ENCODE measurements around the gene KAT6B.
"Not testable (repeated sequence)": the region's sequence is repeated elsewhere in the genome, so short reads cannot be mapped to it uniquely, and the experiment has no call there.

The KAT6B gene

DNA sequence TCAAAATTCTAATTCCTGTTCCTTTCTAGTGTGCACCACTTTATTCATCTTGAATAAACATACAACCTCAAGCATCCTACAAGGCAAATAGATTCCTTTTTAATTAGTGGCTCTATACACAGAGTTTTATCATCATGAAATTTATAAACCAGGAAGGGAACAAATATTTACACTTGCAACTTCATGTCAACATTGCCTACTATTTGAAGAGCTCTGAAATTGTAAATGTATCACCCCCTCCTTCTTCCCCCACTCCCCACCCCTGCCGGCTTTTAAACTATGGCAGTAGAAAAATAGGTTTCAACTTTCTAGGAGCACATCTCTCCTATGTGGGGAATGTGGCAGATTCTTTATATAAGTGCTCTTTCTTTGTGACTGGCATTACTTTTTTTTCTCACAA, 49.6 kb downstream of the KAT6B start:
- no peak overlapping the region for H3K4me3 ChIP-seq (ENCODE audit: low read depth, low read length)
- DNase-seq (ENCODE audit: low read depth): no peak

DNA sequence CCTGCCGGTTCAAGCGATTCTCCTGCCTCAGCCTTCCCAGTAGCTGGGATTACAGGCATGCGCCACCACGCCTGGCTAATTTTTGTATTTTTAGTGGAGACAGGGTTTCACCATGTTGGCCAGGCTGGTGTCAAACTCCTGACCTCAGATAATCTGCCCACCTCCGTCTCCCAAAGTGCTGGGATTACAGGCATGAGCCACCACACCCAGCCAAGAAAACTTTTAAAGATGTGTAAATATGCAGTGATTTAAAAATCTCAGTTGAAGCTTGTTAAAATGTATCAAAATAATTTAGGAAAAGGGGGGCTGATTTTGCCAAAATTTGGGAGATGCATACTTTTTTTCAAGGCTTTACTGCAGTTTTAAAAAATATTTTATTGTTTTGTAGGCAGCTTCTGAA, 50.7 kb downstream of the KAT6B start:
- H3K4me3 ChIP-seq (ENCODE audit: low read depth, low read length); DNase-seq (ENCODE audit: low read depth): not testable (repeated sequence)

More for the DNA sequence above, 49.6 kb downstream of the KAT6B start:
- TF ChIP-seq, protein P1, sequence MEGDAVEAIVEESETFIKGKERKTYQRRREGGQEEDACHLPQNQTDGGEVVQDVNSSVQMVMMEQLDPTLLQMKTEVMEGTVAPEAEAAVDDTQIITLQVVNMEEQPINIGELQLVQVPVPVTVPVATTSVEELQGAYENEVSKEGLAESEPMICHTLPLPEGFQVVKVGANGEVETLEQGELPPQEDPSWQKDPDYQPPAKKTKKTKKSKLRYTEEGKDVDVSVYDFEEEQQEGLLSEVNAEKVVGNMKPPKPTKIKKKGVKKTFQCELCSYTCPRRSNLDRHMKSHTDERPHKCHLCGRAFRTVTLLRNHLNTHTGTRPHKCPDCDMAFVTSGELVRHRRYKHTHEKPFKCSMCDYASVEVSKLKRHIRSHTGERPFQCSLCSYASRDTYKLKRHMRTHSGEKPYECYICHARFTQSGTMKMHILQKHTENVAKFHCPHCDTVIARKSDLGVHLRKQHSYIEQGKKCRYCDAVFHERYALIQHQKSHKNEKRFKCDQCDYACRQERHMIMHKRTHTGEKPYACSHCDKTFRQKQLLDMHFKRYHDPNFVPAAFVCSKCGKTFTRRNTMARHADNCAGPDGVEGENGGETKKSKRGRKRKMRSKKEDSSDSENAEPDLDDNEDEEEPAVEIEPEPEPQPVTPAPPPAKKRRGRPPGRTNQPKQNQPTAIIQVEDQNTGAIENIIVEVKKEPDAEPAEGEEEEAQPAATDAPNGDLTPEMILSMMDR (IDR thresholded peaks at IDR 0.05; ENCODE audit: low read depth, low read length, missing control alignments): no peak

DNA sequence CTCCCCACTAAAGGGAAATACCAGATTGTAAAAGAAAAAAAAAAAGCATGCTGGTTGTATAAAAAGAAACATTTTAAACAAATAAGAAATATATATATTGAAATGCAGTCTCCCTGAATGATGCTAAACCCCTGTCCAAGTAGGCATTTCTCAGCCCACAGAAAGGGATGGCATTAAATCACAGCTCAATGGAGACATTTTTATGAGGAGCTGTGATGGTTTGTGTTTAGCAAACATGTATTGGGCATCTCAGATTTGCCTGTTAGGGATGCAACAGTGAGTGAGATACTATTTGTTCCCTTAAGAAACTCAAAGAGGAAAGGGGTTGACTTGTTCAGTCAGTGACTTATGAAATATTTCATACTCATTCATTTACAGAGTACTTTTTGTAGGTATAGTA, 51.5 kb downstream of the KAT6B start:
- TF ChIP-seq, protein P1 (IDR thresholded peaks at IDR 0.05; ENCODE audit: low read depth, low read length, missing control alignments): no peak
- no peak overlapping the region for H3K4me3 ChIP-seq (ENCODE audit: low read depth, low read length)
- DNase-seq (ENCODE audit: low read depth): no peak

DNA sequence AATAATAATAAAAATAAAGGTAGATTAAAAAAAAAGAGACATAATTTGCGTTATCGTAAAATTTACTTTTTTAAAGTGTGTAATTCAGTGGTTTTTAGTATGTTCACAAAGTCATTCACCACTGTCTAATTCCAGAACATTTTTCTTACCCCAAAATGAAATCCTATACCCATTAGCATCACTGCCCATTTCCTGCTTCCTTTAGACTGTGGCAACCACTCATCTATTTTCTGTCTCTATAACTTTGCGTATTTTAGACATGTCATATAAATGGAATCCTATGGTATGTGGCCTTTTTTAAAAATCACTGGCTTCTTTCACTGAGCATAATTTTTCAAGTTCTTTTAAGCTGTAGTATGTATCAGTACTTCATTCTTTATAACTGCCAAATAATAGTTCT, 53.6 kb downstream of the KAT6B start:
- TF ChIP-seq, protein P1 (IDR thresholded peaks at IDR 0.05; ENCODE audit: low read depth, low read length, missing control alignments): no peak
- H3K4me3 ChIP-seq (ENCODE audit: low read depth, low read length): no peak overlapping the region
- DNase-seq (ENCODE audit: low read depth): no peak

DNA sequence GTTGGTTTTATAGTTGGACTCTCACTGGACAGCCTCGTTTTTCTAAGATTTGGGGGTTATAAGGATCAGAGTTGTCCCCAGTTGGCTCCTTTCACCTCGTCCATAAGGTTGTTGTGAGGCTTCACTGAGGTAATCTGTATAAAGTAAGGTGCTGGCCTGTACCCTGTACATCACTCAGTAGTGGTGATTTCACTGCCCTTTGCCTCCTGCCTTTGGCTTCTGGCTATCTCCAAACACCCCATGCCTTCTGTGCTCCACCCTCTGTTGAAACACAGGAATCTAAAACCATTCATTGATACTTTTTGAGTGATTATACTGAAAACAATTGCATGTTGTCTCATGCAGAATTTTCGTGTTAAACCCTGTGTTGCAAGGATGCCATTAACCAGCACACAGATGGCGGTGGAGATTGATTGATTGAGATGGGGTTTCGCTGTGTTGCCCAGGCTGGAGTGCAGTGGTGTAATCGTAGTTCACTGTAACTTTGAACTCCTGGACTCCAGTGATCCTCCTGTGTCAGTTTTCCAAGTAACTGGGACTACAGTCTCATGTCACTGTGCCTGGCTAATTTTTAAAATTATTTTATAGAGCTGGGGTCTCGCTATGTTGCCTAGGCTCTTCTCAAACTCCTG, 55.0 kb downstream of the KAT6B start:
- TF ChIP-seq, protein P1 (IDR thresholded peaks at IDR 0.05; ENCODE audit: low read depth, low read length, missing control alignments): no peak
- no peak overlapping the region for H3K4me3 ChIP-seq (ENCODE audit: low read depth, low read length)
- no peak for DNase-seq (ENCODE audit: low read depth)

DNA sequence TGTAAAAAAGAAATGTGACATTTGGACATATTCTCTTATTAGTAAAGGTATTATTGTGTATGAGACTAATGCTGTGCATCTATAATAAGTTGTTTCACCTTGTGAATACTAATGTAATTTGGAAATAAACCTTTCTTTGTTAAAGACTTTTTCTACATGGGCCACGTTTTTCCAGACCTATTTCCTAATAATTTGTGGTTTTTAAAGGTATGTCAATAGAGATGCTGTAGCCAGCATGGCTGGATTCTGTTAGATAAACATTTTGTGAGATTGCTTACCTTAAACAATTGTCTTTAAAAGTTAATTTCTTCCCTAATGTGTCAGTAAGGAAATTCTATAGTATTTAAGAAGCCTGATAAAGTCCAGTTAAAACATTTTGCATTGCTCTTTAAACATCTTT, 56.0 kb downstream of the KAT6B start:
- no peak for DNase-seq (ENCODE audit: low read depth)

DNA sequence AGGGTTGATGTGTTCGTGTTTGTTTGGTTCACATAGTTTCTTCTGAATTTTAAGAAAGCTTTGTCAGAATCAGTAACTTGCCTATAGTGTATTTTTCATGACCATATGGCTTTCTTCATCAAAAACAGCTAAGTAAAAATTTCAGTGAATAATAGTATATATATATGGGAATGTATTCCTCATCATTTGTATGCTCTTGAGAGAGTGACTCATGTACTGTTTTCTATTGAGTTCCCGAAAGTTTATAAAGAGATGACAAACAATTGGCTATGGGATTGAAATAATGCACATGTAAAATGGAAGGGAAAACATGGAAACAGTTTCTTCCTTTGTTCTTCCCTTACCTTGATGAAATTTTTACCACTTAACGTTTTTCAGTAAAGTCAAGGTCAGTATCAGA, 56.4 kb downstream of the KAT6B start:
- no peak for DNase-seq (ENCODE audit: low read depth)
- TF ChIP-seq, protein P1 (IDR thresholded peaks at IDR 0.05; ENCODE audit: low read depth, low read length, missing control alignments): no peak
- no peak overlapping the region for H3K4me3 ChIP-seq (ENCODE audit: low read depth, low read length)

More for the DNA sequence above, 56.0 kb downstream of the KAT6B start:
- no peak overlapping the region for H3K4me3 ChIP-seq (ENCODE audit: low read depth, low read length)
- TF ChIP-seq, protein P1 (IDR thresholded peaks at IDR 0.05; ENCODE audit: low read depth, low read length, missing control alignments): no peak

Measured in GM12864 (cell line).